Measurements from ENCODE around the gene LRPPRC. TPM values are rescaled to one million over a fixed set of nuclear protein-coding genes. Genes with fewer than 3 reads are reported as not detected.

LRPPRC gene
- total RNA-seq, 1 experiment from 2014 or later, result 149 TPM

DNA sequence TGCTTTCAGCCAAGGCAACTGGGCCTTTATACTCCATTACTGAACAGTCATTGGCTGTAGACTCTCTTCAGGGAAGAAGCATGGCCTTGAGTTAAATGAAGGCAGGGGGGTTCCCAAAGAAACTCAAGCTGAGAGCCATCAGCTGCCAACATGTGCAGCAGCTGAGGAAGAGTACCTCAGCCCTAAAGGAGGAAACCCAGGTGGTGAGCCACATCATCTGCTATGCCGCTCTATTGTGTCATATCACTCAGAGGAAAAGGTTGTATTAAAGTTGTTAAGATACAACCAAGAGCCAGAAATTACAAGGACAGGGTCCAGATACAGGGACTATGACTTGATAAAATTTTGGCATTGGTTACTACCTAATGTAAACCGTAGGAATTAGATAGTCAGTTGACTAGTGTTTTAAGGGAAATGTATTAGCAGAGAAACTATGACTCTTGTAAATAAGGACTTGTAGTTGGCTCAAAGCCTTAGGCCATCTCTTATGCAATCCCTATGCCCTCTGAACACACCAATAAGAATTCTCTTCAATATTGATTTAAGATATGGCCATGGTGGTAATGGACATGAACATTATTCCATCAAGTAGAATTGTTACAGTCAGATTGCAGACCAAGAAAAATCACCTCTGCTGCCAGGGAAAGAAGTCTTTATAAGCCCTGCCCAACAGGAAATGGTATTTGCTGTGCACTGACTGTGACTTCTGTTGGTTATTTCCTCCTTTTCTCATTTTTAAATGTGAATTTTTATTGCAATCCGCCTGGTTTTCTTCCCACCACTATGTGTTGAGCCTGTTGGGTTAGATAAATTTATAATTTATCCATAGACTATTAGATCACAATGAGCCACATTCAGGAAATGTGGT, 9.2 kb upstream of the LRPPRC start:
- no peak overlapping the region for H2AFZ ChIP-seq
- no peak overlapping the region for H3K4me3 ChIP-seq
- TF ChIP-seq, protein P1, sequence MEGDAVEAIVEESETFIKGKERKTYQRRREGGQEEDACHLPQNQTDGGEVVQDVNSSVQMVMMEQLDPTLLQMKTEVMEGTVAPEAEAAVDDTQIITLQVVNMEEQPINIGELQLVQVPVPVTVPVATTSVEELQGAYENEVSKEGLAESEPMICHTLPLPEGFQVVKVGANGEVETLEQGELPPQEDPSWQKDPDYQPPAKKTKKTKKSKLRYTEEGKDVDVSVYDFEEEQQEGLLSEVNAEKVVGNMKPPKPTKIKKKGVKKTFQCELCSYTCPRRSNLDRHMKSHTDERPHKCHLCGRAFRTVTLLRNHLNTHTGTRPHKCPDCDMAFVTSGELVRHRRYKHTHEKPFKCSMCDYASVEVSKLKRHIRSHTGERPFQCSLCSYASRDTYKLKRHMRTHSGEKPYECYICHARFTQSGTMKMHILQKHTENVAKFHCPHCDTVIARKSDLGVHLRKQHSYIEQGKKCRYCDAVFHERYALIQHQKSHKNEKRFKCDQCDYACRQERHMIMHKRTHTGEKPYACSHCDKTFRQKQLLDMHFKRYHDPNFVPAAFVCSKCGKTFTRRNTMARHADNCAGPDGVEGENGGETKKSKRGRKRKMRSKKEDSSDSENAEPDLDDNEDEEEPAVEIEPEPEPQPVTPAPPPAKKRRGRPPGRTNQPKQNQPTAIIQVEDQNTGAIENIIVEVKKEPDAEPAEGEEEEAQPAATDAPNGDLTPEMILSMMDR (conservative IDR thresholded peaks at IDR 0.05), result no peak
- TF ChIP-seq EZH2 (IDR thresholded peaks at IDR 0.05; ENCODE audit: low read depth), result no peak
- CTCF ChIA-PET, result no interaction called here
- POLR2A ChIA-PET (ENCODE audit: unreplicated experiment), result no interaction called here
- no peaks in the 10 kb centered on the region for H3K4me1 ChIP-seq (replicated peaks; ENCODE audit: insufficient read depth)
- H3K9me3 ChIP-seq (ENCODE audit: insufficient read depth, low read depth), result no peaks in the 10 kb centered on the region
- H3K36me3 ChIP-seq (ENCODE audit: low read depth), result no peaks in the 10 kb centered on the region
- no TSS peak for BruUV-seq (replicated peaks)
- H3K79me2 ChIP-seq (ENCODE audit: low read depth), result no peaks in the 10 kb centered on the region
- peaks cover 21% of the 10 kb centered on the region for H3K27me3 ChIP-seq (ENCODE audit: insufficient read depth, low read depth)
- no peak overlapping the region for H3K27ac ChIP-seq
- no peak overlapping the region for H3K4me2 ChIP-seq
- H3F3A ChIP-seq (ENCODE audit: insufficient read depth, low read depth), result no peaks in the 10 kb centered on the region
- H4K20me1 ChIP-seq (ENCODE audit: insufficient read depth), result no peaks in the 10 kb centered on the region
- no peaks in the 10 kb centered on the region for H3K9me2 ChIP-seq (ENCODE audit: insufficient read depth)
- intact Hi-C loops (cut with micrococcal nuclease; ENCODE audit: unreplicated experiment), result no loop called here
- no peak for DNase-seq

DNA sequence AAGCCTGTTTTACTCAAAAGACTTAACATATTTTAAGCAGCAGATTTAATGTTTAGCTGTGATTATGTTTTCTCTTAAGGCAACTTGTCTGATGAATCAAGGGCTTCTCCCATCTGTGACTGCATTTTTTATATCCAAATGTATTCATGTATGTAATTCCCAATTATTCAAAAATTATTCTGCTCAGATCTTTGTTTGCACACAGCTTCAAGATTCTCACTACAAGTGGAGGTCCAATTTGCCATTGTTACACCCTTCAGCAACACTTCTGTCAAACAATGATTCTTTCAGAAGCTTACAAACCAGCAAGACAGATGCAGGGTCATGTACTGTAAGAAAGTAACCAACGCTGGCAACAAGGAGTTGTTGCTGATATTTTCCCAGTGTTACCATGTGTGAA, 5.9 kb upstream of the LRPPRC start:
- H2AFZ ChIP-seq, result no peak overlapping the region
- no peaks in the 10 kb centered on the region for H3F3A ChIP-seq (ENCODE audit: insufficient read depth, low read depth)
- ChIA-PET POLR2A (ENCODE audit: unreplicated experiment) (interaction anchor here (0.6 kb wide), 1 partner anchor 35 kb away, joined by 7 read pairs; no protein-coding TSS in a partner anchor), CTCF (no interaction called here)
- H3K27ac ChIP-seq, result no peak overlapping the region
- no peaks in the 10 kb centered on the region for H3K36me3 ChIP-seq (ENCODE audit: low read depth)
- TF ChIP-seq EZH2 (IDR thresholded peaks at IDR 0.05; ENCODE audit: low read depth), result no peak
- TF ChIP-seq, protein P1 (conservative IDR thresholded peaks at IDR 0.05), result no peak
- H4K20me1 ChIP-seq (ENCODE audit: insufficient read depth), result no peaks in the 10 kb centered on the region
- H3K9me2 ChIP-seq (ENCODE audit: insufficient read depth), result no peaks in the 10 kb centered on the region
- H3K4me3 ChIP-seq, result no peak overlapping the region
- DNase-seq, result no peak
- no peak overlapping the region for H3K4me2 ChIP-seq
- H3K79me2 ChIP-seq (ENCODE audit: low read depth), result no peaks in the 10 kb centered on the region
- BruUV-seq (replicated peaks), result no TSS peak
- intact Hi-C loops (cut with micrococcal nuclease; ENCODE audit: unreplicated experiment), result no loop called here
- peaks cover 6% of the 10 kb centered on the region; the same call in 1 of the 2 replicates for H3K27me3 ChIP-seq (ENCODE audit: insufficient read depth, low read depth)
- no peaks in the 10 kb centered on the region for H3K9me3 ChIP-seq (ENCODE audit: insufficient read depth, low read depth)
- H3K4me1 ChIP-seq (replicated peaks; ENCODE audit: insufficient read depth), result no peaks in the 10 kb centered on the region

DNA sequence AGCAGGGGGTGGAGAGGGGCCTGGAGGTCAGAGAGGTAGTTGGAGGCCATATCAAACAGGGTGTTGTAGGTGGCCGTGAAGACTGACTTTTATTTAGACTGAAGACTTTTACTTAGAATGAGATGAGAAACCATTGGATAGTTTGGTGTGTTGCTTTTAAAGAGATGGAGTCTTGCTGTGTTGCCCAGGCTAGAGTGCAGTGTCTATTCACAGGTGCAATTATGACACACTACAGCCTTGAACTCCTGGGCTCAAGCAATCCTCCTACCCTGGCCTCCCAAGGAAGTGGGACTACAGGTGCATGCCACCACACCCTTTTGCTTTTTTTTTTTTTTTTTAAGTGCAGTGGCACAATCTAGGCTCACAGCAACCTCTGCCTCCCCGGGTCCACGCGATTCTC, 2.5 kb upstream of the LRPPRC start:
- Histone ChIP-seq H2AFZ (no peak overlapping the region), H3F3A (ENCODE audit: insufficient read depth, low read depth) (no peaks in the 10 kb centered on the region), H3K9me2 (ENCODE audit: insufficient read depth) (no peaks in the 10 kb centered on the region), H3K4me2 (no peak overlapping the region), H3K79me2 (ENCODE audit: low read depth) (peaks cover 26% of the 10 kb centered on the region), H3K36me3 (ENCODE audit: low read depth) (peaks cover 6% of the 10 kb centered on the region; the same call in 1 of the 2 replicates), H3K27ac (no peak overlapping the region), H4K20me1 (ENCODE audit: insufficient read depth) (peaks cover 20% of the 10 kb centered on the region), H3K4me1 (replicated peaks; ENCODE audit: insufficient read depth) (peaks cover 16% of the 10 kb centered on the region), H3K27me3 (ENCODE audit: insufficient read depth, low read depth) (peaks cover 6% of the 10 kb centered on the region; the same call in 1 of the 2 replicates), H3K4me3 (no peak overlapping the region), H3K9me3 (ENCODE audit: insufficient read depth, low read depth) (no peaks in the 10 kb centered on the region)
- CTCF ChIA-PET, result no interaction called here
- intact Hi-C loops (cut with micrococcal nuclease; ENCODE audit: unreplicated experiment), result no loop called here
- DNase-seq, result no peak
- TF ChIP-seq, protein P1 (conservative IDR thresholded peaks at IDR 0.05), result no peak
- no peak for TF ChIP-seq EZH2 (IDR thresholded peaks at IDR 0.05; ENCODE audit: low read depth)
- POLR2A ChIA-PET (ENCODE audit: unreplicated experiment), result no interaction called here
- BruUV-seq (replicated peaks), result no TSS peak

All from PC-9 (cell line).